ENCODE measurements around the gene MARVELD3.
"Not testable (repeated sequence)": the region's sequence is repeated elsewhere in the genome, so short reads cannot be mapped to it uniquely, and the experiment has no call there.

MARVELD3 gene

DNA sequence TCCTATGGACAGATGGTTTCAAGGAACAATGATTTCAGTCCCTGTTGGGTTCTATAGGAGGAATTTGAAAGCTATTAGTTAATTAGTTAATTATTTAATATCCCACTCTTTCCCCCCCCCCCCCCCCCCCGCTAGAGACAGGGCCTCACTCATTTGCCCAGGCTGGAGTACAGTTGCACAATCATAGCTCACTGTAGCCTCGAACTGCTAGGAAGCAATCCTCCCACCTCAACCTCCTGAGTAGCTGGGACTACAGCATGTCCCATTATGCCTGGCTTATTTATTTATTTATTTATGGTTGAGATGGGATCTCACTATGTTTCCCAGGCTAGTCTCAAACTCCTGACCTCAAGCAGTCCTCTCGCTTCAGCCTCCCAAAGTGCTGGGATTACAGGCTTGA, 34.1 kb upstream of the MARVELD3 start:
- POLR2A ChIA-PET = no interaction called here
- TF ChIP-seq, protein P1, sequence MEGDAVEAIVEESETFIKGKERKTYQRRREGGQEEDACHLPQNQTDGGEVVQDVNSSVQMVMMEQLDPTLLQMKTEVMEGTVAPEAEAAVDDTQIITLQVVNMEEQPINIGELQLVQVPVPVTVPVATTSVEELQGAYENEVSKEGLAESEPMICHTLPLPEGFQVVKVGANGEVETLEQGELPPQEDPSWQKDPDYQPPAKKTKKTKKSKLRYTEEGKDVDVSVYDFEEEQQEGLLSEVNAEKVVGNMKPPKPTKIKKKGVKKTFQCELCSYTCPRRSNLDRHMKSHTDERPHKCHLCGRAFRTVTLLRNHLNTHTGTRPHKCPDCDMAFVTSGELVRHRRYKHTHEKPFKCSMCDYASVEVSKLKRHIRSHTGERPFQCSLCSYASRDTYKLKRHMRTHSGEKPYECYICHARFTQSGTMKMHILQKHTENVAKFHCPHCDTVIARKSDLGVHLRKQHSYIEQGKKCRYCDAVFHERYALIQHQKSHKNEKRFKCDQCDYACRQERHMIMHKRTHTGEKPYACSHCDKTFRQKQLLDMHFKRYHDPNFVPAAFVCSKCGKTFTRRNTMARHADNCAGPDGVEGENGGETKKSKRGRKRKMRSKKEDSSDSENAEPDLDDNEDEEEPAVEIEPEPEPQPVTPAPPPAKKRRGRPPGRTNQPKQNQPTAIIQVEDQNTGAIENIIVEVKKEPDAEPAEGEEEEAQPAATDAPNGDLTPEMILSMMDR (IDR thresholded peaks at IDR 0.05; ENCODE audit: control extremely low read depth, extremely low read depth, low read depth, missing control alignments) = no peak
- CTCF ChIA-PET = interaction anchor here (1.3 to 2.6 kb wide), 5 partner anchors 13 to 27 kb away, joined by 3 to 8 read pairs (median 5); no protein-coding TSS in a partner anchor
- no peak for DNase-seq (ENCODE audit: extremely low spot score)

DNA sequence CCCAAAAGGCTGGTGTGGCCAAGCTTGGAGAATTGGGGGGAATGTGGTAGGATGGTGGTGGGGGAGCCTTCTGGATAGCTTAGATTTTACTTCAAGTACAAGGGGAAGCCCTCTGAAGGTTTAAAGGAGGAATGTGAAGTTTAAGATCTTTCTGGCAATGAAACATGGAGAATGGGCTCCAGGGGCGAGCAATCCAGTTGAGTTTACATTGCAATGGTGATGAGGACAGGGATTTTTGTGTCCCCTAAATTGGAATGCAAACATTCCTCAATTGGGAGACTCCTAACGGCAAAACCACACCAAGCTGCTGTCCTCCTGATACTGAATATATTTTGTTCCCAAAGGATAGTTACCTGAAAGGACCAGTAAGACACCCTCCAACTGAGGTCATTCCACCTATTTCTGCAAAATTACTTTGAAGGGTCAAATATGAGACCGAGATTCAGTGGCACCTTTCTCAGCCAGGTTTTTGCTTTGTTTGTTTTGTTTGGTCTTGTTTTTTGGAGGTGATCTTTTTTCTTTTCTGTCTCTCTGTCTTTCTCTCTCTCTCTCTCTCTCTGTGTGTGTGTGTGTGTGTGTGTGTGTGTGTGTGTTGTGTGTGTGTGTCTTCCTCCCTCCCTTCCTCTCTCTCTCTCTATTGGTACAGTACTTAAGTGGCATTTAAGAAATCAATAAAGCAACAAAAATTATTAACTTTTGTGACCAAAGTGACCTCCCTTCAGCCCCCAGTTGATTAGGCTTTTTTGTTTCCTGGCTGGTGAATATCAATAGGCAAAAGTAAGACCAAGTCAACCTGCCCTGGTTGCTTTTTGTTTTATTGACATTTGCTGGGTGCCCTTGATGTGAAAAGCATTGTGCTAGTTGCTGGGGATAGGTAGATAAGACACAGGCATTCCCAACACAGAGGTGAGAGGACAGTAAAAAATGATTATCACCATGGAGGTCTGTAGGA, 32.7 kb upstream of the MARVELD3 start:
- POLR2A ChIA-PET = no interaction called here
- CTCF ChIA-PET = interaction anchor here (1.3 to 2.6 kb wide), 5 partner anchors 14 to 28 kb away, joined by 3 to 8 read pairs (median 5); no protein-coding TSS in a partner anchor
- DNase-seq (ENCODE audit: extremely low spot score) = no peak
- TF ChIP-seq, protein P1 (IDR thresholded peaks at IDR 0.05; ENCODE audit: control extremely low read depth, extremely low read depth, low read depth, missing control alignments) = no peak

DNA sequence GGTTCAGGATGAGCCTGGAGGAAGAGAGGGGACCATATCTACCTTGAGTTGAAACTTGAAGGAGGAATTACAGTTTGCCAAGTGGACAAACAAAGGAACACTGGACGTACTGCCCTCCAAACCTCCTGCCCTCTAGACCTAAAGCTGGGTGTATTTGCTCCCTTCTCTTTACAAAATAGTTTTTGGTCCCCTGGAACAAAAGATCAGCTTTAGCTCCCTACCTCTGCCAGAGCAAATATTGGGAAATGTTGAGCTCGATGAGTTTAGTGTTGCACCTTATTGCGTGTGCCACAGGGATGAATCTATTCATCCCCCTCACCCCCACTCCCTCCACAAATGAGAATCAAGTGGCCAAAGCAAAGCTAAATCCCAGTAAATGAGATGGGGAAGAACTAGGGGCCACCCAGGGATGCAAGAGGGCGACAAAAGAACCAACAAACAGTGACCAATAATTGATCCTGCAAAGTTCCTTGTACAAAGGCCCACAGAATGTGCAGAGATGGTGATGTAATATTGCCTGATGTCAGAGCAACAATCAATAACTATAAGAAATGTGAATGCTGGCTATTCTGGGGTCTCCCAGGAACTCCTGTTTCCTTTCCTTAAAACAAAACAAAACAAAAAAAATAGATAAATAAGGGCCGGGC, 31.9 kb upstream of the MARVELD3 start:
- ChIA-PET POLR2A (interaction anchor here (0.6 kb wide), 1 partner anchor 393 kb away, joined by 3 read pairs; no protein-coding TSS in a partner anchor), CTCF (interaction anchor here (1.6 to 2.6 kb wide), 2 partner anchors 14 to 17 kb away, joined by 7 to 8 read pairs; no protein-coding TSS in a partner anchor)
- TF ChIP-seq, protein P1 (IDR thresholded peaks at IDR 0.05; ENCODE audit: control extremely low read depth, extremely low read depth, low read depth, missing control alignments) = no peak
- no peak for DNase-seq (ENCODE audit: extremely low spot score)

DNA sequence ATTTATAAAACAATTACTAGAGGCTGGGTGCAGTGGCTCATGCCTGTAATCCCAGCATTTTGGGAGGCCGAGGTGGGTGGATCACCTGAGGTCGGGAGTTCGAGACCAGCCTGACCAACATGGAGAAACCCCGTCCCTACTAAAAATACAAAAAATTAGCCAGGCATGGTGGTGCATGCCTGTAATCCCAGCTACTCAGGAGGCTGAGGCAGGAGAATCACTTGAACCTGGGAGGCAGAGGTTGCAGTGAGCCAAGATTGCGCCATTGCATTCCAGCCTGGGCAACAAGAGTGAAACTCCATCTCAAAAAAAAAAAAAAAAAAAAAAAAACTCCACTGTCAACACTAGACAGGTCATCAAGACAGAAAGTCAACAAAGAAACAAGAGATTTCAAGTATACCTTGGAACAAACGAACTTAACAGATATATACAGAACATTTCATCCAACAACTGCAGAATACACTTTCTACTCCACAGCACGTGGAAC, 30.6 kb upstream of the MARVELD3 start:
- POLR2A ChIA-PET; DNase-seq (ENCODE audit: extremely low spot score): not testable (repeated sequence)
- CTCF ChIA-PET = interaction anchor here (1.6 kb wide), 1 partner anchor 15 kb away, joined by 7 read pairs; no protein-coding TSS in a partner anchor

DNA sequence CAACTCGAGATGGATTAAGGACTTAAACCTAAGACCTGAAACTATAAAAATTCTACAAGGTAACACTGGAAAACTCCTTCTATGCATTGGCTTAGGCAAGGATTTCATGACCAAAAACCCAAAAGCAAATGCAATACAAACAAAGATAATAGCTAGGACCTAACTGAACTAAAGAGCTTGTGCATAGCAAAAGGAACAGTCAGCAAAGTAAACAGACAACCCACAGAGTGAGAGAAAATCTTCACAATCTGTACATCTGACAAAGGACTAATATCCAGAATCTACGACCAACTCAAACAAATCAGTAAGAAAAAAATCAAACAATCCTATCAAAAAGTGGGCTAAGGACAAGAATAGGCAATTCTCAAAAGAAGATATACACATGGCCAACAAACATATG, 27.6 kb upstream of the MARVELD3 start:
- POLR2A ChIA-PET; DNase-seq (ENCODE audit: extremely low spot score): not testable (repeated sequence)
- CTCF ChIA-PET = interaction anchor here (1.1 kb wide), 1 partner anchor 8 kb away, joined by 3 read pairs; no protein-coding TSS in a partner anchor

DNA sequence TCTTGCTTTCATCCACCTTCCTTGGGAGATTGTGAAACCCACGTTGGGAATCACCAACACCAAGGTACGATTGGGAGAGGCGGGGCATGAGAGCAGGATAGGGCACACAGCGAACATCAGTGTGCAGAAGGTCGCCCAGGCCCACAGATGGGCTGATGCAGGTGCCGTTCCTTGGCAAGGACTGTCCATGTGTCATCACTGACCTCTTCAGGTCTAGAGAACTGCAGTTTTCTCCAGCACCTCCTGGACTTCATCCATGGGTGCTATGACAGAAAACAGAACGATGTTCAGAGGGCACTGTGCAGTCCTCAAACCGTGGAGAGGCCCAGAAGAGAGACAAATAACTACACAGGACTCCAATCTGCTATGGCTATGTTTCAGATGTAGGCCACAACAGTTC, 25.2 kb upstream of the MARVELD3 start:
- POLR2A ChIA-PET = no interaction called here
- CTCF ChIA-PET = interaction anchor here (1.3 kb wide), 1 partner anchor 35 kb away, joined by 3 read pairs; no protein-coding TSS in a partner anchor
- TF ChIP-seq, protein P1 (IDR thresholded peaks at IDR 0.05; ENCODE audit: control extremely low read depth, extremely low read depth, low read depth, missing control alignments) = no peak
- DNase-seq (ENCODE audit: extremely low spot score) = no peak

DNA sequence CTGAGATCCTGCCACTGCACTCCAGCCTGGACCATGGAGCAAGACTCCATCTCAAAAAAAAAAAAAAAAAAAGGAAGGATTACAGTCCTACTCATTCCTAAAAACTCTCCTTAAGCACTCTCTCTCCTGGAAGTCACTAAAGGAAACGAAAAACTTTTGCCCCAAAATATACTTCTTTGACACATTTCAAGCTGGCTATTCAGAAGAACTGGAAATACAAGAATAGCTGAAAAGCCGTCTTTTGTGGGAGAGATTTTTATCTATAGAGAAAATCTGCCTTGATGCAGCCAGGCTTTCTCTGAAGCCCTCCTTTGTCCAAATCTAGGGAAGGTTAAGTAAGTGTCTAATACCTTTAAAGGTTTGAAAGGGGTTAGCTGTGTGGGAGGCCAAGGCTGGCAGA, 16.9 kb upstream of the MARVELD3 start:
- DNase-seq (ENCODE audit: extremely low spot score) = no peak
- ChIA-PET POLR2A (interaction anchor here (0.6 to 1.2 kb wide), 2 partner anchors 80 to 214 kb away, joined by 4 to 5 read pairs; no protein-coding TSS in a partner anchor), CTCF (interaction anchor here (1.0 to 7.2 kb wide), 15 partner anchors 9 to 352 kb away, joined by 3 to 111 read pairs (median 8); partner anchors contain the start of gene TAT)
- TF ChIP-seq, protein P1 (IDR thresholded peaks at IDR 0.05; ENCODE audit: control extremely low read depth, extremely low read depth, low read depth, missing control alignments) = no peak
